Activated naive CD4-positive, alpha-beta T cell treated with anti-CD3 and anti-CD28 coated beads for 36 hours (primary cell): Measurements from ENCODE around the gene PLPP7. TPM values are rescaled to one million over a fixed set of nuclear protein-coding genes. Genes with fewer than 3 reads are reported as not detected.

Source experiments
- CTCF ChIA-PET: fragments of 350-600 bp; sonication (Branson Sonifier 250); formaldehyde crosslinking; loops from one replicate; lab custom pipeline; 2021; ENCODE audit warnings: antibody characterized with exemption; lab: Charles Lee
- DNase-seq: peaks from one replicate; pipeline ENCODE4 v3.0.0-alpha.2; 2020
- H3K27ac Mint-ChIP-seq: one replicate; pipeline ENCODE4 v1.8.0; 2021; ENCODE audit warnings: mild to moderate bottlenecking, mixed read lengths
- H3K27me3 Mint-ChIP-seq: one replicate; pipeline ENCODE4 v1.8.0; 2021; ENCODE audit warnings: low read depth, mixed read lengths
- H3K36me3 Mint-ChIP-seq: one replicate; pipeline ENCODE4 v1.8.0; 2021; ENCODE audit warnings: low read depth, mixed read lengths
- H3K4me1 Mint-ChIP-seq: one replicate; pipeline ENCODE4 v1.8.0; 2021; ENCODE audit warnings: low read depth, mixed read lengths
- H3K4me3 Mint-ChIP-seq: one replicate; pipeline ENCODE4 v1.8.0; 2021; ENCODE audit warnings: mild to moderate bottlenecking, moderate library complexity, mixed read lengths
- H3K9me3 Mint-ChIP-seq: one replicate; pipeline ENCODE4 v1.8.0; 2021; ENCODE audit warnings: mixed read lengths
- intact Hi-C: fragments of 100-400 bp; cut with micrococcal nuclease; formaldehyde crosslinking; loops from one replicate; pipeline ENCODE4 v1.15.1; 2023
- total RNA-seq, 2 experiments: library from RNA; stranded (reverse); gene quantifications; one replicate each; pipeline ENCODE4 v1.2.3, GENCODE V29; 2021

The PLPP7 gene
- total RNA-seq, 2 experiments from 2014 or later = 0.25 to 0.26 TPM

GRCh38 chr9:131299961-131300347 lies 10.4 kb downstream of the PLPP7 start:
- Mint-ChIP-seq H3K36me3 (no peaks in the 10 kb centered on the region), H3K27ac (no peak overlapping the region), H3K27me3 (no peaks in the 10 kb centered on the region), H3K9me3 (no peaks in the 10 kb centered on the region), H3K4me1 (no peaks in the 10 kb centered on the region), H3K4me3 (no peak overlapping the region)
- CTCF ChIA-PET = no interaction called here
- intact Hi-C loops = no loop called here
- no peak for DNase-seq

DNA sequence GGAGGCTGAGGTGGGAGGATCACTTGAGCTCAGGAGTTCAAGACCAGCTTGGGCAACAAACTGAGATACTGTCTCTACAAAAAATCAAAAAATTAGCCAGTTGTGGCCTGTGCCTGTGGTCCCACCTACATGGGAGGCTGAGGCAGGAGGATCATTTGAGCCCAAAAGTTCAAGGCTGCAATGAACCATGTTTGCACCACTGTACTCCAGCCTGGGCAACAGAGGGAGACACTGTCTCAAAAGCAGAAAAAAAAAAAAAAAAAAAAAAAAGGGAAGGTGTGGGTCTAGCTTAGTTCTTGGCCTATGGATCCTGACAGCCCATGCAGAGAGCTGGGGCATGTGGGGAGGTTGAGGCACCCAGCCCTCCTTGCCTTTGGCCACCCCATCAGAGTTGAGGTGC lies 10.9 kb downstream of the PLPP7 start:
- no peak for DNase-seq
- Mint-ChIP-seq H3K9me3 (no peaks in the 10 kb centered on the region), H3K36me3 (no peaks in the 10 kb centered on the region), H3K27me3 (no peaks in the 10 kb centered on the region), H3K4me1 (no peaks in the 10 kb centered on the region), H3K4me3 (no peak overlapping the region), H3K27ac (no peak overlapping the region)
- intact Hi-C loops = no loop called here
- CTCF ChIA-PET = interaction anchor here (0.7 to 0.9 kb wide), 2 partner anchors 121 to 844 kb away, joined by 3 to 4 read pairs; no protein-coding TSS in a partner anchor

DNA sequence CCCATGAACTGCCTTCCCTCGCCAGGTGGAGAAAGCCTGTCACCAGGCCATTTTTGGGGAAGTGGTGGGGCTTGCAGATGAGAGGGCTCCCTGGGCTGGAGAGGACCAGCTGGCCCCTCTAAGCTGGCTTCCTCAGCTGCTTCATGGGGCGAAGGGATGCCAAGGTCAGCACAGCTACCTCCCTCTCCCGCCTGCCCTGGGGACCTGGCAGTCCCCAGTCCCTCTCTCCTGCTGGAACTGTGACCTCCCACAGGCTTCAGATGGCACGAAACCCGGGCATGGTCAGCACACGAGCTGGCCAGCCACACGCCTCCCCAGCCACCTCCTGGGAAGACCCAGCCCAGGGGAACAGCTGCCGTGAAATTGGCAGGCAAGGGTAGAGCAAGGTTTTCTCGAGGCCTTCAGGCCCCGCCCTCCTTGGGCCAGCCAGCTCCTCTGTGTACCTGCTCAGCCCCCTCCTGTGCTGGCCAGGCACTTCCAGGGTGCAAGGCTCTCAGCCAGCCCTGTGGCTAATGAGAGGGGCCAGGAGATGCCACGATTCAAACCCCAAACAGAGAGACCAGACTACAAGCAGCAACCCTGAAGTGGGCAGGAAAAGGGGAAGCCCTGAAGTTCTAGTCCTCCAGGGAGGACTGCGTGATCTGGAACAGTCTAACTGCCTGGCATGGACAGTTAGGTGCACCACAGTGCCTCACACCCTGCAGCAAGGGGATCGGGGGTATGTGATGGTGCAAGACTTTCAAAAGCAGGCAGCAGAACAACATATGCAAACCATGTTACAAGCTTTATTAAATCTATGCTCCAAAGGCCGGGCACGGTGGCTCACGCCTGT lies 12.9 kb downstream of the PLPP7 start:
- Mint-ChIP-seq H3K9me3 (no peaks in the 10 kb centered on the region), H3K4me3 (no peak overlapping the region), H3K27ac (no peak overlapping the region), H3K4me1 (no peaks in the 10 kb centered on the region), H3K27me3 (no peaks in the 10 kb centered on the region), H3K36me3 (no peaks in the 10 kb centered on the region)
- DNase-seq = no peak
- CTCF ChIA-PET = interaction anchor here (0.7 kb wide), 1 partner anchor 20 kb away, joined by 4 read pairs; no protein-coding TSS in a partner anchor
- intact Hi-C loops = no loop called here

DNA sequence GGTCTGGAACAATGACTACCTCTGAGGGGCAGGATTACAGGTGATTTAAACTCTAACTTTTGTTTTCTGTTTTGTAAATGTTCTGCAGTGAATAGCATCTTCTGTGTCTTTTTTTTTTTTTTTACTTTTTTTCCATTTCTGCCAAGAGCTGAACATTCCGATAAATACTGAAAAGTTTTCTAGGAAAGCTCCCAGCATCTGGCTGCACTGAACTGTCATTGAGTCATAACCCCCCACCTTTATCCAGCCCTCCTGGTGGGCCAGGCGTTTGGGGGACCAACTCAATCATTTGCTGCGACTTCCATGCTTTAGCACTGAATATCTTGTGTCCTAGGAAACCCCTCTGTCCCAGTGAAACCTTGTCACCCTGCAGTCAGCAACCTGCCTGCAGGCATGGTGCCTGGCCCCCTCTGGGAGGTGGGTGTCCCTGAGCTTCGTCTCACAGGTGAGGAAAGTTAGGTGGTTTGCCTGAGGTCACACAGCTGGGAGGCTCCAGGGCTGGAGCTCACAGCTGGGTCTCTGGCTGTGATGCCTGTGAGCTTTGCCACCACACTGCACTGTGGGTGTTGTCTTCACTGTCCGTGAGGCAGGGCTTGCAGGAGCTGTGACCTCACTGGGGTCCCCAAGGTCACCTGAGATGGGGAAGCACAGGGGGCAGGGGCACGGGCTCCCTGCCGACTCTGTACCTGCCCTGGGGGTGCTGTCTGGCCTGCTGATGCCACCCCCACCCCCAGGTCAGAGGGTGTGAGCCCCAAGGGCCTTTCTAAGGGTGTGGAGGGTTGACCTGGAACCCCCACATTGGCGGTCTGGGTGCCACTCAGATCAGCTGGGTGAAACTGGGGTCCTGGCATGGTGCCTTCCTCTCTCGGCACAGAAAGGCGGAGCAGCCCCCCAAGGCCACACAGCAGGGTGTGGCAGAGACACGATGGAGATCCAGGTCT lies 14.1 kb downstream of the PLPP7 start:
- Mint-ChIP-seq H3K27ac (no peak overlapping the region), H3K9me3 (no peaks in the 10 kb centered on the region), H3K27me3 (no peaks in the 10 kb centered on the region), H3K4me3 (no peak overlapping the region), H3K36me3 (no peaks in the 10 kb centered on the region), H3K4me1 (no peaks in the 10 kb centered on the region)
- CTCF ChIA-PET = interaction anchor here (0.6 to 0.7 kb wide), 2 partner anchors 19 to 532 kb away, joined by 3 to 4 read pairs; no protein-coding TSS in a partner anchor
- intact Hi-C loops = no loop called here
- DNase-seq = no peak

GRCh38 chr9:131304676-131305355 lies 15.3 kb downstream of the PLPP7 start:
- Mint-ChIP-seq H3K4me3 (no peak overlapping the region), H3K9me3 (no peaks in the 10 kb centered on the region), H3K4me1 (no peaks in the 10 kb centered on the region), H3K36me3 (no peaks in the 10 kb centered on the region), H3K27me3 (no peaks in the 10 kb centered on the region), H3K27ac (no peak overlapping the region)
- intact Hi-C loops = no loop called here
- CTCF ChIA-PET = no interaction called here
- no peak for DNase-seq

- CTCF ChIA-PET = interaction anchor here (0.6 kb wide), 1 partner anchor 54 kb away, joined by 3 read pairs; no protein-coding TSS in a partner anchor
- Mint-ChIP-seq H3K36me3 (no peaks in the 10 kb centered on the region), H3K9me3 (no peaks in the 10 kb centered on the region), H3K27ac (no peak overlapping the region), H3K4me3 (no peak overlapping the region), H3K4me1 (peaks cover 12% of the 10 kb centered on the region), H3K27me3 (no peaks in the 10 kb centered on the region)
- intact Hi-C loops = no loop called here
- no peak for DNase-seq
Measured at GRCh38 chr9:131306397-131307004, 17.0 kb downstream of the PLPP7 start.

GRCh38 chr9:131307974-131308373 lies 18.5 kb downstream of the PLPP7 start:
- no peak for DNase-seq
- H3K9me3 Mint-ChIP-seq = no peaks in the 10 kb centered on the region
- no peak overlapping the region for H3K4me3 Mint-ChIP-seq
- CTCF ChIA-PET = no interaction called here
- peaks cover 12% of the 10 kb centered on the region for H3K4me1 Mint-ChIP-seq
- H3K36me3 Mint-ChIP-seq = no peaks in the 10 kb centered on the region
- intact Hi-C loops = no loop called here
- H3K27ac Mint-ChIP-seq = no peak overlapping the region
- no peaks in the 10 kb centered on the region for H3K27me3 Mint-ChIP-seq

DNA sequence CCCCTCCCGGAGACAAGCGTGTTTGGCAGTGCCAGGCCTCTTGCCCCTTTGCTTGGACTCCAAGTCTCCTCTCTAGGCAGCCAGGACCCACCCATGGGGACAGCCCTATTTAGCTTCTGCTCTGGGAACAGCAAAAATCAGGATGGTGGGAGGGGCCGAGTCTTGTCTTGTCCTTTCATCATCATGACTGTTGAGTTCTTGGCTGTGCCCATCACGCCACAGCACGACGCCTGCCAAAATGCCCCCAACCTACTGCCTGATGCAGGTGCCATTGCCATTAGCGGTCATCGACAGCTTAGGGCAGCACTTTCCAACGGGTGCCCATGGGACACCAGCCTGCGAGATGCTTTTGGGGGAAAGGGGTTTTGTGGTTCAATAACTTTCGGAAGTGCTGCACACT lies 18.9 kb downstream of the PLPP7 start:
- no peak overlapping the region for H3K27ac Mint-ChIP-seq
- H3K36me3 Mint-ChIP-seq = no peaks in the 10 kb centered on the region
- no peak for DNase-seq
- H3K4me1 Mint-ChIP-seq = peaks cover 12% of the 10 kb centered on the region
- H3K9me3 Mint-ChIP-seq = no peaks in the 10 kb centered on the region
- no peak overlapping the region for H3K4me3 Mint-ChIP-seq
- no peaks in the 10 kb centered on the region for H3K27me3 Mint-ChIP-seq
- intact Hi-C loops = no loop called here
- CTCF ChIA-PET = no interaction called here

DNA sequence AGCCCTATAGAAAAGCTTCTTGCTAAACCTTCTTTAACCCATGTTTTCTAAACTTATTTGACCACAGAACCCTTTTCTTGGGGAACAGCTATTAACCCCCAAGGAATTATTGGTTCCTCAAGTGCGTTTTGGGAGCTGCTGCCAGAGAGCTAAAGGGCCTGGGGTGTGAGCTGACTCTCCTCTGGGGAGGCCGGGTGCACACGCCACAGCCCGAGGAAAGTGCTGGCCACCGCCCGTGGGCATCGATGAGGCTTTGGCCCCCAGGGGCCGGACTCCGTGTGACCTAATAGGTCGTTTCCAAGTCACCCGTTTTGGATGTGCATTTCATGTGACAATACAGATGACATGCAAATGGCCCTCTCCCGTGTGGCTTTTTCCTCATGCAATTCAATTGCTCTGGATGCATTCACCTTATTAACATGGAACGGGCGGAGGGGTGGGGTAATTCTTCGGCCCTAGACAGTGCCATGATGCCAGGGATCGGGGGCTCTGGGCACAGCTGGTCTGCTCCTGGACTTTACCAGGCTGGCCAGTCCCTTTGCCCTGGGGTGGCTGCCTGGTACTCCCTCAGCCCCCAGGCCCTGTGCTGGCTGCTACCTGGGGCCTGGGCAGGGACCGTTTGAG lies 19.5 kb downstream of the PLPP7 start:
- H3K27ac Mint-ChIP-seq = no peak overlapping the region
- intact Hi-C loops = no loop called here
- CTCF ChIA-PET = interaction anchor here (0.6 kb wide), 1 partner anchor 26 kb away, joined by 3 read pairs; no protein-coding TSS in a partner anchor
- peaks cover 12% of the 10 kb centered on the region for H3K4me1 Mint-ChIP-seq
- H3K36me3 Mint-ChIP-seq = no peaks in the 10 kb centered on the region
- H3K27me3 Mint-ChIP-seq = no peaks in the 10 kb centered on the region
- no peaks in the 10 kb centered on the region for H3K9me3 Mint-ChIP-seq
- H3K4me3 Mint-ChIP-seq = no peak overlapping the region
- no peak for DNase-seq

DNA sequence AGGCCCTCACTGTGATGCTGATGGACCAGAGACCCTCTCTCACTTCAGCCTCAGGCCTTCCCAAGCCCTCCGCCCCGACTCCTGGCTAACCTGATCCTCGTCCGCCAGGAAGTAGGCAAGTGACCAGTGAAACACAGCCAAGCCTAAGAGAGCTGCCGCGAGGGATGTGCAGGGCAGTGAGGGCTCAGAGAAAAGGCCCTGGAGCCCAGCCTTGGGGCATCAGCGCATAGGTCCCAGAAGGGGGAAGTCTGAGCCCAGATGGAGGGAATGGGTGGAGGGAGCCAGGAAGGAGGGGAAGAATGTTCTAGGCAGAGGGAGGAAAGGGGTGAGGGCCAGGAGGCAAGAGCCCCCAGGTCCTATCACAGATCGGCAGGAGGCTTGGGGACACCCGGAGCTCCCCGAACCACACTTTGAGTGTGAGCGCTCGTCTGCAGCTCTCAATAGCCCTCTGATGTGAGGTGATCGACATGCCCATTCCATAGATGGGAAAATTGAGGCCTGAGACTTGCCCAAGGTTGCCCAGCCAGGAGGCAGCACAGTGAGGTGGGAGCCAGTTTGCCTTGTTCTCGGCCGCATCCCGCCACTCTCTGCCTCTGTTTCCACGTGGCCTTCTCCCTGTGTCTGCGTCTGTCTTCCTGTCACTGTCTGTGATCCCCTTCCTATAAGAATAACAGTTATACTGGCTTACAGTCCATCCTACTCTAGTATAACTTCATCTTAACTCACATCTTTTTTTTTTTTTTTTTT lies 20.2 kb downstream of the PLPP7 start:
- Mint-ChIP-seq H3K36me3 (no peaks in the 10 kb centered on the region), H3K4me1 (peaks cover 12% of the 10 kb centered on the region), H3K27me3 (no peaks in the 10 kb centered on the region), H3K27ac (no peak overlapping the region), H3K4me3 (no peak overlapping the region), H3K9me3 (no peaks in the 10 kb centered on the region)
- CTCF ChIA-PET = interaction anchor here (0.6 to 1.3 kb wide), 2 partner anchors 26 to 27 kb away, joined by 3 to 5 read pairs; no protein-coding TSS in a partner anchor
- no peak for DNase-seq
- intact Hi-C loops = loop anchor here (1.0 to 5.0 kb wide), 3 partner anchors 32 to 71 kb away; partner anchors contain the start of gene FAM78A
